HG03097 (cell line): ENCODE results near the gene C5orf24.
A peak's percentile ranks its signal among the peaks of the same experiment; 100 is the strongest.
"Not testable (repeated sequence)": the region's sequence is repeated elsewhere in the genome, so short reads cannot be mapped to it uniquely, and the experiment has no call there.

Experiments used
- ATAC-seq: cut with Tn5 transposase; IDR thresholded peaks from one replicate; pipeline ENCODE4 v1.9.1; 2021; ENCODE audit not compliant: unreplicated experiment, low FRiP score

Gene C5orf24

DNA sequence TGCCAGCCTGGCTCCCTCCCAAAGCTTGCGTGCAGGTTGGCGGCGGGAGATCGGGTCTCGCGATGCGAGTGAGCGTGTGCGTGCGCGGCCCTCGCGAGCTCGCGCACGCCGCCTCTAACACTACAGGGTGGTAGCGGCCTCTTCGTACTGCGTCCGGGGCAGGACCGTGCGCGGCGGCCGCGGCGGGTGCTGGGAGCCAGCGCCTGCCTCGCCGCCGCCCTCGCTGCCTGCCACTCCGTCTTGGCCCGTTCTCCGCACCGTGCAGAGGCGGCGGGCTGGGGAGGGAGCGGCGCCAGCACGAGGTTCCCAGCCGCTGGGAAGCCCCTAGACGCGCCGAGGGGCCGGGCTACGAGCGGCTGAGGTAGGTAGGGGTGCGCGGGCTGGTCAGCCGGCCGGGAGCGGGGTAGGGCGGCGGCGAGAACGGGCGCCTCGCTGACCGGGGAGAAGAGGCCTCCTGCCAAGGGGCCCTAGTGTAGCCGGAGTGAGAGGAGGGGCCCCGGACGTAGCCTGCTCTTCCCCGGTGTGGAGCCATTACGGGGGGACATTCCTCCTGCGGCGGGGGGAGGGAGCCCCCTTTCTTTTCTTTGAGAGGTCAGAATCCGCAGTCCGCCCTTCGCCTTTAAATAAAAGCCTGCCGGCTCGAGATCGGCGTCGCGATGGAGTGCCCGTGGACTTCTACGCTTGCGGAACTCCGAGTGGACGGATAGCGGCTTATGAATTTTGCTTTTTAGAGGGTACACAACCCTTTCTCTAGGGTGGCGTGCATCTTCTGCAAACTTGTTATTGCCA, at the start of gene C5orf24:
TSS of gene C5orf24 (plus strand) at position 117 of the 789 bp plus-strand sequence. CDS start 8,933 bp downstream, outside the sequence.
- peak; percentile 93 for ATAC-seq

DNA sequence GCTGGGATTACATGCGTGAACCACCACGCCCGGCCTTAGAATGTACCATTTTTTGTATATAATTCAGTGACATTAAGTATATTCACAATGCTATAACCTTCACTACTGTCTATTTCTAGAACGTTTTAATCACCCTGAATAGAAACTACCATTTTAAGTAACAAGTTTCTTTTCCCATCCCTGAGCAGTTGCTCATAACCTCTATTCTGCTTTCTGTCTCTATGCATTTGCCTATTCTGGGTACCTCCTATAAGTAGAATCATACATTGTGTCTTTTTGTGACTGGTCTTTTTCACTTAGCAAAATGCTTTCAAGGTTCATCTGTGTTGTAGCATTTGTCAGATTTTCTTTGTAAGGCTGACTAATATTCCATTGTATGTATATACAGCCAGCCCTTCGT, 47.3 kb upstream of the C5orf24 start:
- no peak for ATAC-seq

GRCh38 chr5:134803821-134804220, 41.9 kb upstream of the C5orf24 start:
- ATAC-seq: no peak

GRCh38 chr5:134813407-134813806, 32.4 kb upstream of the C5orf24 start:
- ATAC-seq: no peak

DNA sequence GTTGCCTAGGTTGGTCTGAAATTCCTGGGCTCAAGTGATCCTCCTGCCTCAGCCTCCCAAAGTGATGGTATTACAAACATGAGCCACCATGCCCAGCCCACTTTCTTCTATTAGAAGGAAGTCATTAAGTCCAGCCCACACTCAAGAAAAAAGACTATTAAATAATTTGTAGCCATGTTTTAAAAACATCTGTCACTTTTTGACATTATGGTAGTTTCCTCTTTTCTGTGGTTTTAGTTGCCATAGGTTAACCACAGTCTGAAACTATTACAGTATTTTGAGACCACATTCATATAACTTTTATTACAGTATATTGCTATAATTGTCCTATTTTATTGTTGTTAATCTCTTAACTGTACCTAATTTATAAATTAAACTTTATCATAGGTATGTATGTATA, 31.9 kb upstream of the C5orf24 start:
- ATAC-seq: no peak

GRCh38 chr5:134817006-134817405, 28.8 kb upstream of the C5orf24 start:
- no peak for ATAC-seq

- ATAC-seq: no peak
Measured at GRCh38 chr5:134818776-134819175, 27.0 kb upstream of the C5orf24 start.

- no peak for ATAC-seq
Measured at GRCh38 chr5:134819407-134819963, 26.3 kb upstream of the C5orf24 start.

GRCh38 chr5:134821841-134822240, 23.9 kb upstream of the C5orf24 start:
- ATAC-seq: no peak

- no peak for ATAC-seq
Measured at GRCh38 chr5:134824681-134825080, 21.1 kb upstream of the C5orf24 start.

- no peak for ATAC-seq
Measured at GRCh38 chr5:134825212-134825611, 20.6 kb upstream of the C5orf24 start.

DNA sequence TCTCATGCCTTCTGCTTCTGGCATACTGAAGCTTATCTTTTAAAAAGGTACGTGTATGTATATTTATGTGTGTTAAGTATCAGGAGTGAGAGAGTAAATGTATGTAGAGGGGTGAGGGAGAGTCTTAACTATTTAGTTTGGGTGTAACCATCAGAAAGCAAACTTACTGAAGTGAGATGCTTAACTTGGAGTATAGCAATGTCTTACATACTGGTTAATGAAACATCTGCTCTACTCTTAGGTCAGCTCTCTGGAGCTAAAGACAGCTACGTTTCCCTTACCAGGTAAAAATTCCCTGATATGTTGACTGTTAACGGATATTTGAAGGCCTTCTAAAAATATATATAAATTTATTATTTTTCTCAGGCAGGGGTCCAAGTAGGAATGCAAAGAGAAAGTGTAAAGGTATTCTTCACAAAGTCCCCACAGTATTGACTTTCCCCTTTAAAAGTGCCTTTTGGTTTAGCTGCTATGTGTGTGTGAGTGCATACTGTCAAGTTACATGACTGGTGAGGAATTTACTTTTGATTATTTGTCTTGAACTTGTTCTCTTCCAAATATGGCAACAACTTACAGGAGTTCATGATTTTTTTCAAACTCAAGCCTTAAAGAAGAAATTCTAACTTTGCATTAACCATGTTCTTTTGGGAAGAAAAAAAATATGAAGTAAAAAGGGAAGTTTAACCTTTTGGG, 12.3 kb upstream of the C5orf24 start:
- ATAC-seq: no peak

GRCh38 chr5:134835623-134836022, 10.1 kb upstream of the C5orf24 start:
- no peak for ATAC-seq

- ATAC-seq: no peak
Measured at GRCh38 chr5:134837530-134838181, 8.1 kb upstream of the C5orf24 start.

- not testable (repeated sequence) for ATAC-seq
Measured at GRCh38 chr5:134838361-134838760, 7.4 kb upstream of the C5orf24 start.

GRCh38 chr5:134840811-134841210, 5.0 kb upstream of the C5orf24 start:
- no peak for ATAC-seq

GRCh38 chr5:134844252-134844651, 1.5 kb upstream of the C5orf24 start:
- no peak for ATAC-seq

DNA sequence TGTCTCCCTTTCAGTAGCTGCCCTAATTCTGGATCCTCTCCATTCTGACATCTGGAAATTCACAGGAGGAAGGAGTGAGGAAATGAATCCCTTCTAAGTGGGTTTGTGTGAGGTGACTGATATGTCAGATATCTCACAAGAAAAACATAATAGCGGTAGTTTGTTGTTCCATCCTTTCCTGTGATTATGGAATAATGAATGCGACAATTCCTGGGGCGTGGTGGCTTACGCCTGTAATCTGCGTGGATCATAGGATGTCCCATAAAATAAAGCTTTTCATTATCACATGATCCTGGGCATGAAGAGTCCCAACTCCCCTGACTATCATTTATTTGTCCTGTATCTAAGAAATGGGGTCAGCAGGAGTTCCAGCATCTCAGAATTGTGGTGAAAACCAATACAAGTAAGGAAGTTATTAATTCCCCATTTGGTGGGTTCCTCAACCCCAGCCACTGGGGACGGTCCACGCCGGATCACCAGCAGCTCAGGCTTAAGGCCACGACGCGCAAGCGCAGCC, 375 bp upstream of the C5orf24 start:
- ATAC-seq: no peak

DNA sequence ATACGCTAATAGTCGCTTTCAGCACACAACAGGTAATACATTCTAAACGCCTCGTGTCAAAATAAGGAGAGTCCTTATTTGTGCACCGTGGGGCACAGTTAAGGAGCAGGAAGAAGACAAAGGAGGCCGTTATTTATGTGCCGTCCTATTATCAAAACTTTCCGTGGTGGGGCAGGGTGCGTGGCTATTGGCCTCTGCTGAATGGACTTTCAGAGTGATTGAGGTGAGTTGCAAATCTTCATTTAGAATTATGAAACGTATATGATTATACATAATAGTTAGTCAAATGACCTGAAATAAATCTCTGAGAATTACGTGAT, 833 bp downstream of the C5orf24 start:
- no peak for ATAC-seq

GRCh38 chr5:134849434-134849933, 3.7 kb downstream of the C5orf24 start:
- ATAC-seq: not testable (repeated sequence)
